NCI-H1105 (cell line): Measurements from ENCODE around the gene TECPR1.
A peak's percentile ranks its signal among the peaks of the same experiment; 100 is the strongest.
"Not testable (repeated sequence)": the region's sequence is repeated elsewhere in the genome, so short reads cannot be mapped to it uniquely, and the experiment has no call there.

ENCODE experiments used
- DNase-seq: peaks from one replicate; lab custom pipeline; 2025; lab: John Stamatoyannopoulos, UW

Gene TECPR1

DNA sequence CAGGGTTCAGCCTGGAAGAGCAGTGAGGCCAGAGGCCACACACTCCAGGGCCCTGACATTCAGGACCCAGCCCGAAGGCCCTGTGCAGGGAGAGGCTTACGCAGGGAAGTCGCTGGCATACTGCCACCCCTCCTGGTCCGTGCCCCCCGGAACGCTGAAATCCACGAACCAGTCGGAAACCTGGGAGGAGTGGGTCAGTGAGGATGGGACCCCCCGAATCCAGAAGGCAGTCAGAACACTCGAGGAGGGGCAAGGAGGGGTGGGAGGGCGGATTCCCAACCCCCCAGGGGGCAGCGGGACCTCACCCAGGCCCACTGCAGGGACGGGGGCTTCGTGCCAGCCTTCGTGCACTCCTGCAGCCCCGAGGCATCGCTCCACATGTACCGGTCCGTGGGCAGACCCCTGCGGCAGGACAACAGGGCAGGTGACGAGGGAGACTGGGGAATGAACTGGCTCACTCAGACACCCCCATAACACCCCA, 27.3 kb downstream of the TECPR1 start:
- DNase-seq: no peak

DNA sequence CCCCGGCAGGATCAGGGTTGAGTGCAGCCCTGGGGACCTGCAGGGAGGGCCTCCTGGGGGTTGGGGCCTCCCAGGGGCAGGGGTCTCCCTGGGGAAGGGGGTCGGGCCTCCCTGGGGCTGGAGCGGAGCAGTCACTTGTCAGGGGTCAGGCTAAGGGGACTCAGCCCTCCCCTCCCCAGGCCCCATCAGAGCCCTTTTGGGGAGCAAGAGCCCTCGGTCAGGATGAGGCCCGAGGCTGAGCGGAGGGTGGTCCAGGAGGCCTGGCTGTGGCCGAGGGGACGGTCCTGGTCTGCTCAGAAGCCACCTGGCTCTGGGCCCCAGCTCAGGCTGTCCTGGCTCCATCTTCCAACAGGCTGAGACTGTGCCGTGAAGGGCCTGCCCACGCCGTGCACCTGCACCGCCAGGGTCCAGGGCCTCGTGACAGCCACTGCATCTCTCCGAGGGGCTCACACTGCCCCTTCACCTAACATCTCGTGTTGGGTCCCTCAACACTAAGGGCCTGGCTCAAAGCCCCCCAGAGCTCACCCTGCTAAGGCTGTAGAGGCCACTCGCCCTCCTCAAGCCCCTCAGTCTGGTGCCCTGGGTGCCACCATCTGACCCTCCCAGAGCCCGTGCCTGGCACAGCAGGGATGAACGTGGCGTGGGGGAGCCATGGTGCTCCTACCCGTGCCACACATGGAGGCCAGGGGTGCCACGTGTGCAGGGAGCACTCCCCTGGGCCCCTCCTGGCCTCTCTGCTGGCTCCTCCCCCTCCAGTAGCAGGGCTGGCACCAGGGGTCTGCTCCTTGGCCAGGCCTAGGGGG, 27.9 kb downstream of the TECPR1 start:
- DNase-seq: no peak

DNA sequence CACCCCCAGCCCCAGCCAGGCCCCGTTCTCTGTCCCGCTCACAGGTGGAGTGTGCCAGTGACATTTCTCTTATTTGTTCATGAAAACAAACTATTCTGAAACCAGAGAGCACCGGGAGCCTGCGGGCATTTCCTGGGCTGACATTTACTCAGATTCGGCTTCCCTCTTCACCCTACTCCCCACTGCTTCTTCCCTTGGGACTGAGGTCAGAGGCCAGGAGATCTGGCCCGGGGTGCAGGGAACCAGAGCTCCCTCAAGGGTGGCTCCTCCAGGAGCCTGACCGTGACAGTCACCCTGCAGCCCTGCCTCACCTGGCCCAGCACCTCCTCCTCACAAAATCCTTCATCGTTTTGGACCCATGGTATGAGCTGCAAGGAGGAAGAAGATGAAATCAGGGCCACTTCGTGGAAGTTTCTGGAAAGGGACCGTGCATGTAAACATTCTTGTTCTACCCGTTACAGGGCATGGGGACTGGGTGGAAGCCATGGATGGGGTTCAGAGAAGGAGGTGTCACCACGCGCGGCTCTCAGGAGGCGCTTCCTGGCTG, 28.6 kb downstream of the TECPR1 start:
- DNase-seq: no peak

DNA sequence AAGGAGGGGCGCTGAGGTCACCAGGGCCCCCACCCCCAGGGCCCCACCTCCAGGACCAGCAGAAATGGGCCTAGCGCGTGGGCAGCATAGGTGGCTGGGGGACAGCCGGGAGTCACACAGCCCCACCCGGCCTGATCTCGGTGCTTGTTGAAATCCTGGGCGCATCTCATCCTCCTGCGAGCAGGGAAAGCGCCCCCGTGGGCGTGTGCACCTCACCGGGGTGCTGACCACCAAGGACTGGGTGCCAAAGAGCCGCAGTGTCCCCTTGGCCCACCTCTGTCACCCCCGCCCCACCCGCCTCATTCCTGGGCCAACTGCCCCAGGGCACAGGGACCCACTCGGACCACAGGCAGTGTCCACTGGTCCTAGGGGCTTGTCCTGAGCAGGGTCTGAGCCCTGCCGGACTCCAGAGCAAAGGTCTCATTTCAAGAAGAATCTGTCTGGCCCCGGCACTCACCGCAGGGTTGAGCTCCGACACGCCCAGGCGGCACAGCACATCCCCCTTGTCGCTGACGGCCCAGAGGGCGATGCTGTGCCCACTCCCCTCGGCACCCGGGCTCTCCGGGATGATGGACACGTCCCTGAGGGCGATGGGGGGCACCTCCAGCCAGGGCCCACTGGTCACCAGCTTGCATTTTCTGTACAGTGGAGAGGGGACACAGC, 29.4 kb downstream of the TECPR1 start:
- no peak for DNase-seq

DNA sequence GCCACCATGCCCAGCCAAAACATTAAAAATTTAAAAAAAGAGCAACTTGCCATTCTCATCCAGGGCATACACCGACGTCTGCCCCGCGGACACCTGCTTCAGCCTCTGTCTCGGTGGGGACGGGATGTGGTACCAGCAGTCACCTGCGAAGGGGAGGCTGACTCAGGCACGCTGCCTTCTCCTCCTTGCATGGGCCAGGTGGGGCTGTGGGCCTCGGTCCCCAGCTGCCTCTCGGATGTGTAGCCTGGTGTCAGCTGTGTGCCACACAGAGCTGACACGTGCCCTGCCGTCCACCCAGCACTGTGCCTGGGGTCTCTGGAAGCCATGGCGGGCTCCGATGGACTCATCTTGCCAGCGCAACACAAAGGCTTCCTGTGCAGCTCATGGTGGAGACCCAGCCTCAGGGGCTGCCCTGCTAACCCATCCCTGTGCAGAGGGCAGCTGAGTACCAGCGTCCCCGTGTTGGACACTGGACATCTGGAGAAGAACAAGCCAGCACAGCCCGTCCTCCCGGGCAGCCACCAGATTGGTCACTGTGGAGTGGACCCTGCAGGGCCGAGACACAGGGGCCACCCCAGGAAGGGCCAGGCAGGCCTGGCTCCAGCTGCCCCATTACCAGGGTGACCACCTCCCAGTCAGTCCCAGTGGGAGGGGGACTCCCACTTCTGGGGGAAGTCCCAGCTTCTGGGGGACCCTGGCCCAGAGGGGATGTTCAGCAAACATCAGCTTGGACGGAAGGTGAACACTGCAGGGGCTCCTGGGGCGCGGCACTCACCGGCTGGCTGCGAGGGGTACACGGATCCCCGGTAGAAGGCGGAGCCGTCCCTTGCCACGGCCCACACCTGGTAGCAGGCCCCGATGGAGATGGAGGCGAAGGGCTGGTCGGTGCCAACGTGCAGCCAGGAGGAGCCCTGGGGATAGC, 30.2 kb downstream of the TECPR1 start:
- no peak for DNase-seq

DNA sequence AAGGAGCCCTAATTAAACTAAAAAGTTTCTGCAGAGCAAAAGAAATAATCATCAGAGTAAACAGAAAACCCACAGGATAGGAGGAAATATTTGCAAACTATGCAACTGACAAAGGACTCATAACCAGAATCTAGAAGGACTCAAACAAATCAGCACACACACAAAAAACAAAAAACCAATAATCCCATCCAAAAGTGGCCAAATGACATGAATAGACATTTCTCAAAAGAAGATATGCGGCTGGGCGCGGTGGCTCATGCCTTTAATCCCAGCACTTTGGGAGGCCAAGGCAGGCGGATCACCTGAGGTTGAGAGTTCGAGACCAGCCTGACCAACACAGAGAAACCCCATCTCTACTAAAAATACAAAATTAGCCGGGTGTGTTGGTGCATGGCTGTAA, 32.6 kb downstream of the TECPR1 start:
- DNase-seq: not testable (repeated sequence)

DNA sequence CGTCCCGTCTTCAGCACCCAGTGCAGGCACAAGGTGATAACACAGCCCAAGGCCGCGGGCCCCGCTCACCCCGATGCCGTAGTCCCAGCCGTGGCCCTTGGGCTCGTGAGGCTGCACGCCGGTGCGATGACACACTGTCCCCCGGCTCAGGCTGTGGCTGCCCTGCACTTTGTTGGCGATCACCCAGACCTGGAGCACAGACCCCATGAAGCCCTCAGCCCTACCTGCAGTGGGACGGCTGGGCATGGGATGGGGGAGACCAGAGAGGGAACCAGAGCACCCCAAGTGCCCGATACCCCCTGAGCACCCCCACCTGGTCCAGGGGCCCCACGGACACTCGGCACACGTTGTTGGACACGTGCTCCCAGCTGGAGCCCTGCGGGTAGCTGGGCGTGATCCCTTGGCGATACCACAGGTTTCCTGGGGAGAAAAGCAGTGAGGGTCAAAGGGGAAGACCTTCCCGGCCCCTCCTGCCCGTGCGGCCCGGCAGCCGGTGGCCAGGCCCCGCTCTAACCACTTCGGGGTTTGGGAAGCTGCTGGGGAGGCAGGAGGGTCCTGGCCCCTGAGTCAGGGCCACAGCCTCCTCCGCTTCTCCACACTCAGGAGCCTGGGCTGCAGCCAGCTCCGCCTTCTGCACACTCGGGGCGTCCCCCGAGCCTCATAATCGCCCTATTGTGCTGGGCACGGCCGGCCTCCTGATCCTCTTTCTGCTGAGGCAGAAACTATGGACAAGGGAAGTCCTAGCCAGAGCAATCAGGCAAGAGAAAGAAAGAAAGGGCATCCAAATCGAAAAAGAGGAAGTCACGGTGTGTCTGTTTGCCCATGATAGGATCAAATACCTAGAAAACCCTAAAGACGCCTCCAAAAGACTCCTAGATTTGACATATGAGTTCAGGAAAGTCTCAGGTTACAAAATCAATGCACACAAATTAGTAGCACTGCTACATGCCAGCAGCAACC, 34.1 kb downstream of the TECPR1 start:
- no peak for DNase-seq

DNA sequence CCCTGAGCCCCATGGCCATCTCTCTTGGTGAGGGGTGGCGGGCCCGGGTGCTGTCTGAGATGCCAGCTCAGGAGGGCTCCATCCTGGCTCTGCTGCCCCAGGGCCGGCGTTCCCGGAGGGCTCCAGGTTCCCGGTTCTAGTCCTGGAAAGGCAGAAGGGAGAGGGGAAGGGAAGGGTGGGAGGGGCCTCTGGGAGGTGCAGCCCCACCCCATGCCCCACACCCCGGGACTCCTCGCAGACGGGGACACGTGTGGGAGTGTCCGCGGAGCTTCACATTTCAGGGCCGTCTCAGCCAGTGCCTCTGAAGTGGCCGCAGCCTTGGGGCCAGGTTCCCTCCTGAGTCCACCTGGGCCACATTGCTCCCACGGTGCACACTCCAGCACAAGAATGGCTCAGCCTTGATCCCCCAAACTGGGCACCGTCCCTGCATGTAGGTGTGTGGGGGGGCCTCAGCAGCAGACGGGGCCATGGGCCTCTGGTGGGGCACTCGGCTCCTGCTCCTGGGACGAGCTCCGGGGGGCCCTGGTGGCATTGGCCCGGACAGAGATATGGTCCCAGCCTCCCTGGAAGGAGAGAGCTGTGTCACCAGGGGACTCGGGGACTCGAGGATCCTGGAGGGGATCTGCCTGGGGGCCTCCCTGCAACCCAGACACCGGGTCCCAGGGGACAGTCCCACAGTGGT, 35.0 kb downstream of the TECPR1 start:
- DNase-seq: no peak

DNA sequence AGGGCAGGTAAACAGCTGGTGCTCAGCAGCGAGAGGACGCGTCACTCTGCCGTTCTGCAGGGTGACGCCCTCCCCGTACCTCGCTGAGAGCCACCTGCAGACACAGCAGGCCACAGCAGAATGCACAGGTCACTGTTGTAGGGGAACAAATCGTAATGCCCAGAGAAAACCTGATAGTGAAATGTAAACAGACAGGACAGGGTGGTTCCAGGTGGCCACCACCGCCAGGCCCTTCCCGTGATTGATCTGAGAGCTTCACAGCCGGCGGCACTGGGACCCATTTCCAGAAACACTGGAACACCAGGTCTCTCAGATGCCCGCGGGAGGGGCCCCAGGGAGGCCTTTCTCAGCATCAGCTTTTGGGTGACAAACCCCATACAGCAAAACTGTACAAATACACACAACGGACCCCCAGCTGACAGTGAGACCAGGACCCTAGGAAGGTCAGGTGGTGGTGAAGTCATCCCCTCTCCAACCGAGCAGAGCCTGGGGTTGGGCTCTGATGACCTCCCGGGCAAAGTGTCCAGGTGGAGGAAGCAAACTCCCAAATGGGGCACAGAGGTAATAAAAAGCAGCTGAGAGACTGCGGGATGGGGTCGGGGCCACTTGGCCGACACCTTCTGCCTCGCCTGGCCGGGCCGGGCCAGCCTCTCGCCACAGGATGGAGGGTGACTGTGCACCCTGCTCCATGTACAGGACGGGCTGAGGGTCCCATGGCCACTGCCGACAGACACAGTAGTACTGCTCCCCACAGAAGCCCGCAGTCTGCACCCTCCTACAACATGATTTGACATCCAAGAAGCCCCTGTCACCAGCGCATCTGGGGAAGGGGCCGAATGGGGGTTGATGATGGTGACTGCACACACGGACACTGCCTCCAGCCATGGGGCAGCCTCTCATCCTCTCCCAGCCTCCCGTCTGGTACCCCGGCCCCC, 36.2 kb downstream of the TECPR1 start:
- no peak for DNase-seq

DNA sequence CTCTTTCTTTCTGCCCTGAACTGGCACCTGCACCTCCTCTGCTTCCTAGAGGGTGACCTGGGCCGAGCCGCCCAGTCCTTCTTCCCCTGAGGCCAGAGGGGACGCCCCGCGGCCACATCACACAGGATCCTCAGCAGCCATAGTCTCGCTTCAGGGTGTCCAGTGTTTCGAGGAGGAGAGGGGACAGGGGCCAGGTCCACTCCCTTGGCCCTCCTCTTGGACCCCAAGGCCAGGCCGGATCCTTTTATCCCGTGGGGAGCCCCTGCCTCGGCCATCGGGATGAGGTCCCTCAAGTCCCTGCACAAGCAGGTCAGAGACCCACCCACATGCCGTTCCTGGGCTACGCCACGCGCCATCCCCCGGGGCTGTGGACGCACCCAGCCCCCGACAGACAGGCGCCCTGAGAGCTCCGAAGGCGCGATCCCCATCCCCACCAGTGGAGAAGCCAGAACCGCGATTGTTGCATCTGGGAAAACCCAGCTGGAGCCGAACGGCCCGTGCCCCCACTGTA, 37.2 kb downstream of the TECPR1 start:
- DNase-seq: no peak

DNA sequence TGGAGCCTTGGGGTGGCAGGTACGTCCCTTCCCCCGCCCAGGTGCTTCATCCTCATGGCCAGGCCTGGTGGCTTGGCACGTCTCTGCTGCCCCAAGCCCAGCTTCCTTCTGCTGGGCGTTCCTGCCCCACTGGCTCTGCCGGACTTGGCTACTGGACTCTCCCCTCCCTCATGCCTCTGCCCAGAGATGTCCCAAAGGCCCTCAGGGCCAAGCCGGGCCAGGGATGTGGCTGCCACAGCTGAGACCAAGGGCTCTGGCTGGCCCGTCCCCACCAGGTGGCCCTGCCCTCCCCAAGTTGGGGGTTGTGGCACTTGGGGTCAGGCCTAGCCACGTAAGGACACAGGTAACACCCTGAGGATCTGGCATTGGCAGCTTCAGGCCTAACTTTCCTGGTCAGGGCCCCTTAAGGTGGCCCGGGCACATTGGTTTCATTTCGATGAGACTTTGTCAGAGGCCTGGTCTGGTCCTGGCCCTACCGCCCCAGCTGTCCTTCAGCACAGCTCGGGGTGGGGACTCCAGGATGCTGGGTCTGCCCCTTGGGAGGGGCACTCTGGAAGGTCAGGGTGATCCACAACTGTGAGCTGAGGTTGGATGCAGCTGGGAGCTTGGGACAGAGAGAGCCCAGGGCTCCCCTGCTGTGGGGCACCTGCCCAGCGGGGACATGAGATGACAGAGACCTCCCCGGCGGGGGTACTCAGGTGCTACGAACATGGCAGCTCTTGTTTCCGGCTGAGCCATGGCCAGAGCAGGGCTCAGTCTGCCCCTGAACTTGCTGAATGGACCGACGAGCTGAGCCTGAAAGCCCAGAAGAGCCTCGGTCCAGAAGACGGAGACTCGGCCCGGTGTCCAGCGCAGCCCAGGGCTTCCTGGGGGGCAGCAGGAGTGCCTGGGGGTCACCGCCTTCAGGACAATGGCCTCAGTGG, 37.9 kb downstream of the TECPR1 start:
- no peak for DNase-seq

DNA sequence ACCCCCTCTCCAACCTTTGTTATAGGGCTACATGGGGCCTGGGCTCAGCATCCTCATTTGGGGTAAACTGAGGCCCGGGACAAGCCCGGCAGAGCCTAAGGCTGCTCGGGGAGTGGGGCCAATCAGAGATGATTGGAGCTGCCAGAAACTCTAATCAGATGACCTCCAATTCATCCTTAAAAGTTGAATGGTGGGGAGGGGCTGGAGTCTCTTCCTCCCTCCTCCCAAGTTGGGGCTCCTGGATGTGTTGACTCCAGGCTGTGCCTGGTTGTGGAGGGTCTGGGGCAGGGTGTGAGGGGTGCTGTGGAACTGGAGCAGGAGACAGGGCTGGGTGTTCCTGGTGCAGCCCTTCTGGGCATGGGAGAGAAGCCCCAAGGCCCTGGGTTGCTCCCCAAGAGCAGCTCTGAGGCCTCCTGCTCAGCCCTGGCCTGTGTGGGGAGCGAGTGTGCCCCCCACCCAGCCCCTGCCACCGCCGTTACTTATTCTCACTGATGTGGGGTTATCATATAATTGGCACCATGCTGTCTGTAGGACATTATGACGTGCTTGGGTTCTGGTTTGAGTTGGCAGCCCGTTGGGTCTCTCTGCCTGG, 38.6 kb downstream of the TECPR1 start:
- no peak for DNase-seq

DNA sequence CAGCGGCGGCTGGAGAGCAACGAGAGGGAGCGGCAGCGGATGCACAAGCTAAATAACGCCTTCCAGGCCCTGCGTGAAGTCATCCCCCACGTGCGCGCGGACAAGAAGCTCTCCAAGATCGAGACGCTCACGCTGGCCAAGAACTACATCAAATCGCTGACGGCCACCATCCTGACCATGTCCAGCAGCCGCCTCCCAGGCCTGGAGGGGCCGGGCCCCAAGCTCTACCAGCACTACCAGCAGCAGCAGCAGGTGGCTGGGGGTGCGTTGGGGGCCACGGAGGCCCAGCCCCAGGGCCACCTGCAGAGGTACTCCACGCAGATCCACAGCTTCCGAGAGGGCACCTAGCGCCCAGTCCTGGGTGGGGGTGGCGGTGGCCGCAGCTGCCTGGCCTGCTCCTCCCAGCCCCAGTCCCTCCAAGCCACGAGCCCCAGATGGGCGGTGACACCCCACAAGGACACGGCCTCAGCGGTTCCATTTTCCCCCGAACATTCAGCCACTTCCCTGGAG, 39.4 kb downstream of the TECPR1 start:
- no peak for DNase-seq

DNA sequence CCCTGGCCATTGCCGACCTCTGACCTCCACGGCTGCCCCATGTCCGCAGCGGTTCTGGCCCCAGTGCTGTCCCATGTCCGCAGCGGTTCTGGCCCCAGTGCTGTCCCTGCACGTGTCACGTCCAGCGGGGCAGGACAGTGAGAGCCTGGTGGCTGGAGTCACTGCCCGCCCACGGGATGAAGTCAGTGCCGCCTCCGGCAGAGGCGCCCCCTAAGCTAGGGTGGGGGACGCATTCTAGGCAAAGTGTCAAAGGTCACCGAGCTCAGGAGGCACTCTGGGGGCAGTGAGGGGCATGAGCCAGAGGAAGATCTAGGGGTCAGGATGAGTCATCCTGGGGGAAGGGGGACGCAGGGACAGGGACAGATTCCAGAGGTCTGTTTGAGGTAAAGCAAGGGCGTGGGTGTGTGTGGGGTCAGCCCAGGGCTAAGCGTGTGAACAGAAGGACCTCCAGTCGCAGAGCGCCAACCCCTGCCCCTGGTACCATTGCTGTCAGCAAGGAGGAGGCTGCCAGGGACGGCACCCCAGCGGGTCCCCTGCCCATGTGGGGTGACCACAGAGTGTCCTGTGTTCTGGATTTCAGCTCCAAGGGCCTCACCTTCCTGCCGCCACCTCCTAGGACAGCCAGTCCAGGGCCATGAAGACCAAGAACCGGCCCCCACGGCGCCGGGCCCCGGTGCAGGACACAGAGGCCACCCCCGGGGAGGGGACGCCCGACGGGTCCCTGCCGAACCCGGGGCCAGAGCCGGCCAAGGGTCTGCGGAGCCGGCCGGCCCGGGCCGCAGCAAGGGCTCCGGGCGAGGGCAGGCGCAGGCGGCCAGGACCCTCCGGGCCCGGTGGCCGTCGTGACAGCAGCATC, 40.1 kb downstream of the TECPR1 start:
- no peak for DNase-seq

DNA sequence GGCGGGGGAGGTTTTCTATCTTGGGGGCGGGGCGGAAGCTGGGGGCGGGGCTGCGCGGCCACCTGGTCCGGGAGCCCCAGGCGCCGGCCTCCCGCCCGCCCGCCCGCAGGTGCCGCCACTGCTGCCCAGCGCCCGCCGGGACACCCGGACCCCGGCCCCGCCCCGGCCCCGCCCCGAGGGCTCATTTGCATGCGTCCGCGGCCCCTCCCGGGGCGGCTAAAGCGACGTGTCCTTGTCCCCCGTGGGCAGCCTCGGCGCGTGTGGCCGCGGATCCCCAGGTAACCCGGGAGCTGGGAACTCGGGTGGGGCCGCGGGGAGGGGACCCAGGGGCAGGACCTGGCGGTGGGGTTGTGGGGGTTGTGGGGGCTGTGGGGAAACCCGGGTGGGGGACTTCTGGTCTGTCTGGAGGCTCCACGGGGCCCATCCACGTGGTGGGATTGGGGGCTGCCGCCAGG, 40.8 kb downstream of the TECPR1 start, which contains the start of gene BHLHA15:
Gene BHLHA15, plus strand, starts transcription at position 219 of the 455 bp plus-strand sequence. CDS start 871 bp downstream, outside the sequence.
- peak; percentile 26 for DNase-seq
